Measurements from ENCODE around the gene DAO. TPM values are rescaled to one million over a fixed set of nuclear protein-coding genes. Genes with fewer than 3 reads are reported as not detected.
A peak's percentile ranks its signal among the peaks of the same experiment; 100 is the strongest.

DAO gene
- total RNA-seq, 4 donors from 2014 or later = not detected

- 81 to 88% methylated on average over 4 of the region's 4 CpGs for WGBS, 2 donors
- H3K27ac ChIP-seq = no peak overlapping the region
- TF ChIP-seq CTCF (IDR thresholded peaks at IDR 0.05) (no peak), POLR2A (IDR thresholded peaks at IDR 0.05) (no peak), EP300 (IDR thresholded peaks at IDR 0.05) (no peak)
- no peak for DNase-seq (ENCODE audit: low spot score in 2 of 2)
- H3K36me3 ChIP-seq = no peaks in the 10 kb centered on the region
- H3K9me3 ChIP-seq = no peaks in the 10 kb centered on the region
- no peaks in the 10 kb centered on the region for H3K27me3 ChIP-seq
- H3K4me1 ChIP-seq = no peaks in the 10 kb centered on the region
- H3K4me3 ChIP-seq = no peak overlapping the region
Observed at GRCh38 chr12:108896817-108897216, 16.9 kb downstream of the DAO start.

GRCh38 chr12:108899145-108899544 lies 19.3 kb downstream of the DAO start:
- H3K27ac ChIP-seq = no peak overlapping the region
- H3K4me3 ChIP-seq = no peak overlapping the region
- no peaks in the 10 kb centered on the region for H3K4me1 ChIP-seq
- DNase-seq (ENCODE audit: low spot score in 2 of 2) = no peak
- no peaks in the 10 kb centered on the region for H3K27me3 ChIP-seq
- no peaks in the 10 kb centered on the region for H3K9me3 ChIP-seq
- no peak for TF ChIP-seq CTCF (IDR thresholded peaks at IDR 0.05)
- H3K36me3 ChIP-seq = no peaks in the 10 kb centered on the region
- WGBS, 2 donors = 79 to 86% methylated on average over 5 of the region's 5 CpGs

- Histone ChIP-seq H3K27me3 (no peaks in the 10 kb centered on the region), H3K4me3 (no peak overlapping the region), H3K36me3 (no peaks in the 10 kb centered on the region), H3K9me3 (no peaks in the 10 kb centered on the region), H3K27ac (peak overlapping the region in 1 of 4 donors; percentile 28), H3K4me1 (no peaks in the 10 kb centered on the region)
- no peak for DNase-seq (ENCODE audit: low spot score in 2 of 2)
- TF ChIP-seq POLR2A (IDR thresholded peaks at IDR 0.05) (no peak), EP300 (IDR thresholded peaks at IDR 0.05) (peak in 1 of 2 donors; percentile 25)
- WGBS, 2 donors = 83 to 84% methylated on average over 5 of the region's 5 CpGs
Observed at GRCh38 chr12:108905725-108906124, 25.8 kb downstream of the DAO start.

GRCh38 chr12:108906971-108907370 lies 27.1 kb downstream of the DAO start:
- H3K27me3 ChIP-seq = no peaks in the 10 kb centered on the region
- no peaks in the 10 kb centered on the region for H3K4me1 ChIP-seq
- 83 to 91% methylated on average over 2 of the region's 2 CpGs for WGBS, 2 donors
- no peaks in the 10 kb centered on the region for H3K36me3 ChIP-seq
- H3K27ac ChIP-seq = no peak overlapping the region
- no peaks in the 10 kb centered on the region for H3K9me3 ChIP-seq
- TF ChIP-seq POLR2A (IDR thresholded peaks at IDR 0.05) (no peak), CTCF (IDR thresholded peaks at IDR 0.05) (no peak), EP300 (IDR thresholded peaks at IDR 0.05) (no peak)
- DNase-seq (ENCODE audit: low spot score in 2 of 2) = no peak
- no peak overlapping the region for H3K4me3 ChIP-seq

GRCh38 chr12:108907839-108908351 lies 28.0 kb downstream of the DAO start:
- TF ChIP-seq POLR2A (IDR thresholded peaks at IDR 0.05) (no peak), CTCF (IDR thresholded peaks at IDR 0.05) (no peak), EP300 (IDR thresholded peaks at IDR 0.05) (peak in 1 of 2 donors; percentile 34)
- Histone ChIP-seq H3K36me3 (no peaks in the 10 kb centered on the region), H3K9me3 (no peaks in the 10 kb centered on the region), H3K27me3 (no peaks in the 10 kb centered on the region), H3K4me3 (no peak overlapping the region), H3K27ac (no peak overlapping the region), H3K4me1 (no peaks in the 10 kb centered on the region)
- DNase-seq (ENCODE audit: low spot score in 2 of 2) = no peak
- WGBS, 2 donors = 12 to 20% methylated on average over 2 of the region's 2 CpGs

GRCh38 chr12:108910336-108910735 lies 30.4 kb downstream of the DAO start:
- WGBS, 2 donors = 77 to 86% methylated on average over 5 of the region's 5 CpGs
- DNase-seq (ENCODE audit: low spot score in 2 of 2) = no peak

More at GRCh38 chr12:108910336-108910735, 30.4 kb downstream of the DAO start:
- Histone ChIP-seq H3K36me3 (no peaks in the 10 kb centered on the region), H3K27me3 (no peaks in the 10 kb centered on the region), H3K27ac (no peak overlapping the region), H3K9me3 (no peaks in the 10 kb centered on the region), H3K4me1 (peaks cover 0 to 13% (median 0%) of the 10 kb centered on the region in 4 donors), H3K4me3 (no peak overlapping the region)
- no peak for TF ChIP-seq CTCF (IDR thresholded peaks at IDR 0.05)
- TF ChIP-seq EP300 (IDR thresholded peaks at IDR 0.05) = no peak
- no peak for TF ChIP-seq POLR2A (IDR thresholded peaks at IDR 0.05)
